Panc1 (cell line): Measurements from ENCODE around the gene HSH2D. TPM values are rescaled to one million over a fixed set of nuclear protein-coding genes. Genes with fewer than 3 reads are reported as not detected.

ENCODE experiments used
- ATAC-seq: fragments of 200-7000 bp; cut with Tn5 transposase; 2 replicates; pipeline ENCODE4 v1.9.1; 2020; ENCODE audit warnings: mild to moderate bottlenecking, moderate library complexity
- BruUV-seq: library from RNA; stranded (reverse); fragments of 400-500 nt; replicated peaks from 2 replicates; lab custom pipeline; 2021; lab: Mats Ljungman, UMichigan
- CTCF ChIA-PET: fragments of 300-600 bp; sonication (Branson Sonifier 250); formaldehyde crosslinking; loops from one replicate; lab custom pipeline; 2022; ENCODE audit warnings: antibody characterized with exemption; lab: Charles Lee
- POLR2A ChIA-PET: fragments of 300-600 bp; sonication (Branson Sonifier 250); formaldehyde crosslinking; loops from one replicate; lab custom pipeline; 2022; ENCODE audit warnings: antibody characterized with exemption; lab: Charles Lee
- DNase-seq: peaks from one replicate; pipeline ENCODE4 v3.0.0-alpha.2; 2010; ENCODE audit warnings: low read depth, low spot score
- H3K27ac ChIP-seq: 2 replicates; pipeline ENCODE4 v1.5.1; 2011; ENCODE audit warnings: mild to moderate bottlenecking, low read length, inconsistent platforms
- H3K27me3 ChIP-seq: fragments of 200-500 bp; sonication (Bioruptor generic); 2 replicates; pipeline ENCODE4 v1.6.0; 2014; ENCODE audit warnings: low read length, inconsistent platforms; ENCODE audit not compliant: control insufficient read depth, insufficient read depth
- H3K36me3 ChIP-seq: fragments of 200-500 bp; sonication (Bioruptor generic); 2 replicates; pipeline ENCODE4 v1.5.1; 2014; ENCODE audit warnings: inconsistent platforms, mild to moderate bottlenecking, low read length, moderate library complexity; ENCODE audit not compliant: control insufficient read depth, insufficient read depth
- H3K4me1 ChIP-seq: 2 replicates; pipeline ENCODE4 v1.5.1; 2011; ENCODE audit warnings: inconsistent platforms, mild to moderate bottlenecking, low read length, moderate library complexity; ENCODE audit not compliant: control insufficient read depth, insufficient read depth
- H3K4me3 ChIP-seq, 2 experiments: 2 replicates each; pipeline ENCODE4 v1.5.1; 2011 to 2012; ENCODE audit warnings: low read depth in 2 of 2, low read length in 2 of 2, mild to moderate bottlenecking in 2 of 2, inconsistent platforms in 1 of 2, moderate library complexity in 1 of 2
- H3K9me3 ChIP-seq: fragments of 200-500 bp; sonication (Bioruptor generic); 2 replicates; pipeline ENCODE4 v1.5.1; 2014; ENCODE audit warnings: low read depth, mild to moderate bottlenecking, inconsistent platforms, low read length, moderate library complexity; ENCODE audit not compliant: control insufficient read depth, insufficient read depth
- POLR2AphosphoS5 ChIP-seq: IDR thresholded peaks from 2 replicates; pipeline ENCODE4 v1.6.1; 2012; ENCODE audit warnings: mild to moderate bottlenecking, low read depth, low read length, moderate library complexity
- SIN3A ChIP-seq: IDR thresholded peaks from 2 replicates; pipeline ENCODE4 v1.6.1; 2012; ENCODE audit warnings: low read depth, mild to moderate bottlenecking, low read length, moderate library complexity, borderline replicate concordance; ENCODE audit not compliant: insufficient read depth
- TCF7L2 ChIP-seq: IDR thresholded peaks from 2 replicates; pipeline ENCODE4 v1.6.1; 2011; ENCODE audit warnings: mild to moderate bottlenecking, low read depth, low read length, inconsistent platforms
- in situ Hi-C: cut with HindIII; loops from 2 replicates; pipeline ENCODE4 v1.10.0; 2016; ENCODE audit warnings: low sequenced_read_pairs, low pct_unique_long_range_greater_than_20kb
- intact Hi-C: fragments of 100-400 bp; cut with micrococcal nuclease; formaldehyde crosslinking; loops from one replicate; pipeline ENCODE4 v1.10.0; 2022; ENCODE audit not compliant: unreplicated experiment
- total RNA-seq: library from RNA; stranded (reverse); gene quantifications from one replicate; pipeline ENCODE4 v1.2.1, GENCODE V29; 2021; ENCODE audit not compliant: unreplicated experiment
- TF ChIP-seq, protein P1 (sequence below): fragments of 450-650 bp; IDR thresholded peaks from 2 replicates; pipeline ENCODE4 v1.5.1; 2017; ENCODE audit warnings: mild to moderate bottlenecking
- TF ChIP-seq, protein P2 (sequence below), 2 experiments: IDR thresholded peaks; 2 replicates each; pipeline ENCODE4 v1.6.1; 2011 to 2012; ENCODE audit warnings: low read depth in 2 of 2, control low read depth in 1 of 2, low read length in 1 of 2, mild to moderate bottlenecking in 1 of 2, moderate library complexity in 1 of 2; ENCODE audit not compliant: insufficient read depth in 1 of 2

The HSH2D gene
- total RNA-seq, 1 experiment from 2014 or later = not detected

DNA sequence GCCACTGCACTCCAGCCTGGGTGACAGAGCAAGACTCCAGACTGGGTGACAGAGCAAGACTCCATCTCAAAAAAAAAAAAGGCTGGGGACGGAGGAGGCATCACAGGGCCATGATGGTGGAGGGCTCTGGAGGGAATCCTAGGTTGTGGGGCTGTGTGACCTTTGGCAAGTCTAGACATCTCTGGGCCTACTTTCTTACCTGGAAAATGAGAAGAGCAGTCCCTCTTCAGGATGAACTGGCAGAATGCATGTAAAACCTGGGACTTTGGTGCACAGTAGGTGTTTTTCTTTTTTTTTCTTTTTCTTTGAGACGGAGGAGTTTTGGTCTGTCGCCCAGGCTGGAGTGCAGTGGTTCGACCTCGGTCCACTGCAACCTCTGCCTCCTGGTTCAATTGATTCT is 16.2 kb downstream of the HSH2D start:
- H3K4me1 ChIP-seq = peaks cover 2% of the 10 kb centered on the region; the same call in 1 of the 2 replicates
- BruUV-seq = no TSS peak
- no peaks in the 10 kb centered on the region for H3K36me3 ChIP-seq
- no peaks in the 10 kb centered on the region for H3K9me3 ChIP-seq
- intact Hi-C loops (no loop called here), in situ Hi-C loops (no loop called here)
- no peak overlapping the region for H3K4me3 ChIP-seq
- no peak overlapping the region for H3K27ac ChIP-seq
- TF ChIP-seq, protein P1, sequence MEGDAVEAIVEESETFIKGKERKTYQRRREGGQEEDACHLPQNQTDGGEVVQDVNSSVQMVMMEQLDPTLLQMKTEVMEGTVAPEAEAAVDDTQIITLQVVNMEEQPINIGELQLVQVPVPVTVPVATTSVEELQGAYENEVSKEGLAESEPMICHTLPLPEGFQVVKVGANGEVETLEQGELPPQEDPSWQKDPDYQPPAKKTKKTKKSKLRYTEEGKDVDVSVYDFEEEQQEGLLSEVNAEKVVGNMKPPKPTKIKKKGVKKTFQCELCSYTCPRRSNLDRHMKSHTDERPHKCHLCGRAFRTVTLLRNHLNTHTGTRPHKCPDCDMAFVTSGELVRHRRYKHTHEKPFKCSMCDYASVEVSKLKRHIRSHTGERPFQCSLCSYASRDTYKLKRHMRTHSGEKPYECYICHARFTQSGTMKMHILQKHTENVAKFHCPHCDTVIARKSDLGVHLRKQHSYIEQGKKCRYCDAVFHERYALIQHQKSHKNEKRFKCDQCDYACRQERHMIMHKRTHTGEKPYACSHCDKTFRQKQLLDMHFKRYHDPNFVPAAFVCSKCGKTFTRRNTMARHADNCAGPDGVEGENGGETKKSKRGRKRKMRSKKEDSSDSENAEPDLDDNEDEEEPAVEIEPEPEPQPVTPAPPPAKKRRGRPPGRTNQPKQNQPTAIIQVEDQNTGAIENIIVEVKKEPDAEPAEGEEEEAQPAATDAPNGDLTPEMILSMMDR = no peak
- TF ChIP-seq TCF7L2 = no peak
- no peak for TF ChIP-seq SIN3A
- TF ChIP-seq POLR2AphosphoS5 = no peak
- TF ChIP-seq, protein P2, sequence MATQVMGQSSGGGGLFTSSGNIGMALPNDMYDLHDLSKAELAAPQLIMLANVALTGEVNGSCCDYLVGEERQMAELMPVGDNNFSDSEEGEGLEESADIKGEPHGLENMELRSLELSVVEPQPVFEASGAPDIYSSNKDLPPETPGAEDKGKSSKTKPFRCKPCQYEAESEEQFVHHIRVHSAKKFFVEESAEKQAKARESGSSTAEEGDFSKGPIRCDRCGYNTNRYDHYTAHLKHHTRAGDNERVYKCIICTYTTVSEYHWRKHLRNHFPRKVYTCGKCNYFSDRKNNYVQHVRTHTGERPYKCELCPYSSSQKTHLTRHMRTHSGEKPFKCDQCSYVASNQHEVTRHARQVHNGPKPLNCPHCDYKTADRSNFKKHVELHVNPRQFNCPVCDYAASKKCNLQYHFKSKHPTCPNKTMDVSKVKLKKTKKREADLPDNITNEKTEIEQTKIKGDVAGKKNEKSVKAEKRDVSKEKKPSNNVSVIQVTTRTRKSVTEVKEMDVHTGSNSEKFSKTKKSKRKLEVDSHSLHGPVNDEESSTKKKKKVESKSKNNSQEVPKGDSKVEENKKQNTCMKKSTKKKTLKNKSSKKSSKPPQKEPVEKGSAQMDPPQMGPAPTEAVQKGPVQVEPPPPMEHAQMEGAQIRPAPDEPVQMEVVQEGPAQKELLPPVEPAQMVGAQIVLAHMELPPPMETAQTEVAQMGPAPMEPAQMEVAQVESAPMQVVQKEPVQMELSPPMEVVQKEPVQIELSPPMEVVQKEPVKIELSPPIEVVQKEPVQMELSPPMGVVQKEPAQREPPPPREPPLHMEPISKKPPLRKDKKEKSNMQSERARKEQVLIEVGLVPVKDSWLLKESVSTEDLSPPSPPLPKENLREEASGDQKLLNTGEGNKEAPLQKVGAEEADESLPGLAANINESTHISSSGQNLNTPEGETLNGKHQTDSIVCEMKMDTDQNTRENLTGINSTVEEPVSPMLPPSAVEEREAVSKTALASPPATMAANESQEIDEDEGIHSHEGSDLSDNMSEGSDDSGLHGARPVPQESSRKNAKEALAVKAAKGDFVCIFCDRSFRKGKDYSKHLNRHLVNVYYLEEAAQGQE (IDR thresholded peaks at IDR 0.05; ENCODE audit: insufficient read depth in 1 of 2, low read depth in 2 of 2, low read length in 1 of 2) = no peak
- ChIA-PET CTCF (interaction anchor here (0.7 kb wide), 1 partner anchor 56 kb away, joined by 3 read pairs; no protein-coding TSS in a partner anchor), POLR2A (no interaction called here)
- DNase-seq (no peak), ATAC-seq (no peak)
- H3K27me3 ChIP-seq = no peaks in the 10 kb centered on the region

DNA sequence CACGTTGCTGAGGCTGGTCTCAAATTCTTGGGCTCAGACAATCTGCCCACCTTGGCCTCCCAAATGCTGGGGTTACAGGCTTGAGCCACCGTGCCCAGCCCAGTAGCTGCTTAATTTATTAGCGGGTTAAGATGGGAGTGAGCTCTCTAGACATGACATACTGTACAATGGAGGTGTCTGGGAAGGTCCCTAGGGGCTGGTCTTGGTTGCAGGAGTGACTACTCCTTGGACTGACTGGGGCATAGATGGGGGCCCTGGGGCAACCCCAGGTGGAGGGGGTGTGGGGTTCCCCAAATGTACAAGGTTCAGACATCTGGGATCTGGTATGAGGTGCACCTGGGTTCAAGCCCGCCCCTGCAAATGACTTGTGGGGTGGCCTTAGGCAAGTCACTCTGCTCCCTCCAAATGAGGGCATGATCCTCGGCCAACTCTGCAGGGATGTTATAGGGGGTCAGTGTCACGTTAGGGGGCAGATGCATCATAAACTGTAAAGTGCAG is 17.0 kb downstream of the HSH2D start:
- H3K27ac ChIP-seq = no peak overlapping the region
- no peaks in the 10 kb centered on the region for H3K36me3 ChIP-seq
- no peaks in the 10 kb centered on the region for H3K9me3 ChIP-seq
- POLR2A ChIA-PET = no interaction called here
- ATAC-seq (no peak), DNase-seq (no peak)
- no peak overlapping the region for H3K4me3 ChIP-seq
- H3K27me3 ChIP-seq = no peaks in the 10 kb centered on the region
- BruUV-seq = no TSS peak
- in situ Hi-C loops = no loop called here
- H3K4me1 ChIP-seq = peaks cover 2% of the 10 kb centered on the region; the same call in 1 of the 2 replicates
- intact Hi-C loops = no loop called here
- TF ChIP-seq TCF7L2 (no peak), SIN3A (no peak), POLR2AphosphoS5 (no peak)
- TF ChIP-seq, protein P1 = no peak
- TF ChIP-seq, protein P2 (IDR thresholded peaks at IDR 0.05; ENCODE audit: insufficient read depth in 1 of 2, low read depth in 2 of 2, low read length in 1 of 2) = no peak
- CTCF ChIA-PET = interaction anchor here (0.6 to 0.7 kb wide), 3 partner anchors 50 to 526 kb away, joined by 3 to 12 read pairs (median 7); no protein-coding TSS in a partner anchor
